HEK293 (cell line): ENCODE data around the gene LAMC2.

Source experiments
- AEBP2 ChIP-seq: fragments of 450-650 bp; formaldehyde crosslinking; IDR thresholded peaks from 2 replicates; pipeline ENCODE4 v1.5.1; 2016; ENCODE audit warnings: missing biosample characterization, missing genetic modification characterization, borderline replicate concordance
- KLF17 ChIP-seq: fragments of 450-650 bp; formaldehyde crosslinking; IDR thresholded peaks from 2 replicates; pipeline ENCODE4 v1.5.1; 2016; ENCODE audit warnings: missing biosample characterization, missing genetic modification characterization
- KLF7 ChIP-seq: fragments of 450-650 bp; formaldehyde crosslinking; IDR thresholded peaks from 2 replicates; pipeline ENCODE4 v1.5.1; 2016; ENCODE audit warnings: missing biosample characterization, missing genetic modification characterization, borderline replicate concordance
- OVOL3 ChIP-seq: fragments of 450-650 bp; formaldehyde crosslinking; IDR thresholded peaks from 2 replicates; pipeline ENCODE4 v1.5.1; 2016; ENCODE audit warnings: missing biosample characterization, missing genetic modification characterization
- PRDM2 ChIP-seq: fragments of 450-650 bp; formaldehyde crosslinking; IDR thresholded peaks from 2 replicates; pipeline ENCODE4 v1.5.1; 2016; ENCODE audit warnings: missing biosample characterization, missing genetic modification characterization, borderline replicate concordance
- TRIM28 ChIP-seq: IDR thresholded peaks from 2 replicates; pipeline ENCODE4 v1.6.1; 2011; ENCODE audit warnings: low read length, control low read depth, borderline replicate concordance
- TSHZ1 ChIP-seq: fragments of 450-650 bp; formaldehyde crosslinking; IDR thresholded peaks from 2 replicates; pipeline ENCODE4 v1.5.1; 2016; ENCODE audit warnings: missing biosample characterization, missing genetic modification characterization, borderline replicate concordance
- ZBTB10 ChIP-seq: fragments of 450-650 bp; formaldehyde crosslinking; IDR thresholded peaks from 2 replicates; pipeline ENCODE4 v1.5.1; 2016; ENCODE audit warnings: missing biosample characterization, missing genetic modification characterization
- ZEB2 ChIP-seq: fragments of 450-650 bp; formaldehyde crosslinking; IDR thresholded peaks from 2 replicates; pipeline ENCODE4 v1.5.1; 2016; ENCODE audit warnings: missing biosample characterization, missing genetic modification characterization
- ZNF155 ChIP-seq: fragments of 450-650 bp; formaldehyde crosslinking; IDR thresholded peaks from 2 replicates; pipeline ENCODE4 v1.5.1; 2016; ENCODE audit warnings: missing biosample characterization, missing genetic modification characterization
- ZNF2 ChIP-seq: fragments of 450-650 bp; formaldehyde crosslinking; IDR thresholded peaks from 2 replicates; pipeline ENCODE4 v1.5.1; 2016; ENCODE audit warnings: missing biosample characterization, missing genetic modification characterization
- ZNF311 ChIP-seq: fragments of 450-650 bp; formaldehyde crosslinking; IDR thresholded peaks from 2 replicates; pipeline ENCODE4 v1.5.1; 2017; ENCODE audit warnings: missing biosample characterization, missing genetic modification characterization, borderline replicate concordance
- ZNF335 ChIP-seq: fragments of 450-650 bp; formaldehyde crosslinking; conservative IDR thresholded peaks from 2 replicates; pipeline ENCODE4 v1.5.1; 2016; ENCODE audit warnings: missing biosample characterization, missing genetic modification characterization
- ZNF48 ChIP-seq: fragments of 450-650 bp; formaldehyde crosslinking; IDR thresholded peaks from 2 replicates; pipeline ENCODE4 v1.5.1; 2016; ENCODE audit warnings: missing biosample characterization, missing genetic modification characterization
- ZNF677 ChIP-seq: fragments of 450-650 bp; IDR thresholded peaks from 2 replicates; pipeline ENCODE4 v1.5.0; 2018; ENCODE audit warnings: missing biosample characterization, mild to moderate bottlenecking, missing genetic modification characterization, moderate library complexity
- ZNF692 ChIP-seq: fragments of 450-650 bp; formaldehyde crosslinking; IDR thresholded peaks from 2 replicates; pipeline ENCODE4 v1.5.1; 2016; ENCODE audit warnings: missing biosample characterization, missing genetic modification characterization
- ZSCAN5A ChIP-seq: fragments of 450-650 bp; formaldehyde crosslinking; IDR thresholded peaks from 2 replicates; pipeline ENCODE4 v1.5.1; 2016; ENCODE audit warnings: missing biosample characterization, missing genetic modification characterization

Gene LAMC2

GRCh38 chr1:183185941-183186490 is at the start of gene LAMC2 (continued):
- no peak for TF ChIP-seq AEBP2 (tag by site-specific recombination)
- TF ChIP-seq ZNF335 (tag by site-specific recombination) = no peak
- no peak for TF ChIP-seq TSHZ1 (tag by site-specific recombination)
- TF ChIP-seq ZNF2 (tag by site-specific recombination) = no peak
- TF ChIP-seq OVOL3 (tag by site-specific recombination) = no peak
- no peak for TF ChIP-seq ZNF677 (tag by site-specific recombination)
- TF ChIP-seq ZNF692 (tag by site-specific recombination) = no peak
- no peak for TF ChIP-seq ZSCAN5A (tag by site-specific recombination)
- TF ChIP-seq ZBTB10 (tag by site-specific recombination) = no peak
- no peak for TF ChIP-seq ZNF155
- no peak for TF ChIP-seq ZNF48
- TF ChIP-seq TRIM28 = no peak
- TF ChIP-seq ZNF311 (tag by site-specific recombination) = no peak
- no peak for TF ChIP-seq PRDM2 (tag by site-specific recombination)
- TF ChIP-seq KLF7 (tag by site-specific recombination) = no peak
- TF ChIP-seq ZEB2 (tag by site-specific recombination) = peak; percentile 50; the same call in 1 of the 2 replicates
- no peak for TF ChIP-seq KLF17 (tag by site-specific recombination)
